Activated CD4-positive, CD25-positive, alpha-beta regulatory T cell treated with anti-CD3 and anti-CD28 coated beads, Interleukin-2, amount 50 U/mL, for 24 hours (primary cell): ENCODE data around the gene PSG1.
"Not testable (repeated sequence)": the region's sequence is repeated elsewhere in the genome, so short reads cannot be mapped to it uniquely, and the experiment has no call there.

Experiments
- ATAC-seq, 2 donors: fragments of 150-1000 bp; cut with Tn5 transposase; one replicate each; pipeline ENCODE4 v1.10.0; 2021; ENCODE audit warnings: mild to moderate bottlenecking in 1 of 2, moderate library complexity in 1 of 2

The PSG1 gene

DNA sequence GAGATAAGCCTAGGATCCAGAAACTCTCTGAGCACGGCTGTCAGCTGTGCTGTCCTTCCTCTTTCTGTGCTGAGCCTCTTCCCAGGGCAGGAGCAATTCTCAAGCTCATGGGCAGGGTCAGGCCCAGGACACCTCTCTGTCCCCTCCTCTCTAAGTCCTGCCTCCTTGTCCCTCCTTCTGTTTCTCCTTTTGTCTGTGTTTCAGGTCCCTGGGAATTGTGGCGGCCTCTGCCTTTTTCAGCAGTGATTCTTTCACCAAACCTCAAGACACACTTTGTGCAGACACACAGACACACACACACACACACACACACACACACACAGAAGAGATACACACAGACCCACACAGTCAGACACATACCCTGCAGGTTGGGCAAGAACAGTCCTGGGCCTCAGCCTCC, at the start of gene PSG1:
PSG1 (minus strand) TSS at position 101 of the 400 bp plus-strand sequence. CDS start 132 bp downstream, outside the sequence.
- no peak for ATAC-seq

DNA sequence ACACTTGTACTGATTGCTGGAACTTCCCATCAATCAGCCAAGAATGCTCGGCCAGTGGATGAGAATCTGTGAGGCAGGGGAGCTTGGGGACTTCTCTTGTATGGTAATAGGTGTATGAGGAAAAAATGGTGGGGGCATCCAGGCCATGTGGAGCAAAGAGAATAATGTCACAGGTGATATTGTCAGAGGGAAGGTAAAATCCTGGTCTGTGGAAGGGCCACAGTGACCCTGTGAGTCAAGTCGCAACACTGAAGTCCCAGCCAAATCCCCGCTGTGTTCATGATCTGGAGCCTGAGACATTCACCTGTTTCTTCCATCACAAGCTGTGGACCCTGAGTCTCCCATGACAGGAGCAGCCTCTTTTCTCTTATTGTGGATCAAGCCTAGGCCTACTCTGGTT, 49.4 kb upstream of the PSG1 start:
- ATAC-seq, result no peak

DNA sequence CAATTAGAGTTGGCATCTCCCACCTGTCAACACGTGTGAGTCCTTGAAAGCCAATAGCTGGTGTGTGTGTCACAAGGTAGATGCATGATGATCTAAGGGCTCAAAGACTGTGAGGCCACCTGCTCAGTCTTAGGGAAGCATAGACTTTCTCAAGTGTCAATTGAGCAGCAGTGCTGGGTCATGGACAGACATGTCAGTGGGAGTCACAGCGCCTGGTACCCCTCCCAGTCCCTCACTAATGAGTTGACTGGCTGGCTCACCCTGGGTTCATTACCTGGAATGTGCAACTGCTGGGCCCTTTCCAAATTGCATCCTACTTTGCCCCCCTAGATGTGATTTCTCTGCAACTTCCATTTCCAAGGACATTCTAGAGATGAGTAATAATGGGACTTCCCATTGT, 47.3 kb upstream of the PSG1 start:
- ATAC-seq, result no peak

DNA sequence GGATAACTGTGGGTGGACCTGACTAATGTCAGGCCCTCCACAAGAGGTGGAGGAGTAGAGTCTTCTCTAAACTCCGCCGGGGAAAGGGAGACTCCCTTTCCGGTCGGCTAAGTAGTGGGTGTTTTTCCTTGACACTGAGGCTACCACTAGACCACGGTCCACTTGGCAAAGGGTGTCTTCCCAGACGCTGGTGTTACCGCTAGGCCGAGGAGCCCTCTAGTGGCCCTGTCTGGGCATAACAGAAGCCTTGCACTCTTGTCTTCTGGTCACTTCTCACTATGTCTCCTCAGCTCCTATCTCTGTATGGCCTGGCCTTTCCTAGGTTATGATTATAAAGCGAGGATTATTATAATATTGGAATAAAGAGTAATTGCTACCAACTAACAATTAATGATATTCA, 43.6 kb upstream of the PSG1 start:
- ATAC-seq, result not testable (repeated sequence)

DNA sequence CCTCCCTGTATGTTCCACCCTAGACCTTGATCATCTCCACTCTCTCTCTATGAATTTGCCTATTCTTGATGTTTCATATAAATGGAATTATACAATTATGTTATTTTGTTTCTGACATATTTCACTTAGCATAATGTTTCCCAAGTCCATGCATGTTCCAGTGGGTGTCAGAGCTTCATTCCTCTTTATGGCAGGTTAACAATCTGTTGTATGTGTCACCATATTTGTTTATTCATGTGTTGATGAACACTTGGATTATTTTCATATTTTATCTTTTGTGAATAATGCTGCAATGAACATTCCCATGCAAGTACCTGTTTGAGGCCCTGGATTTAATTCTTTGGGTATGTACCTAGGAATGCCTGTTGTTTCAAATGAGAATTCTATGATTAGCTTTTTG, 41.5 kb upstream of the PSG1 start:
- not testable (repeated sequence) for ATAC-seq

DNA sequence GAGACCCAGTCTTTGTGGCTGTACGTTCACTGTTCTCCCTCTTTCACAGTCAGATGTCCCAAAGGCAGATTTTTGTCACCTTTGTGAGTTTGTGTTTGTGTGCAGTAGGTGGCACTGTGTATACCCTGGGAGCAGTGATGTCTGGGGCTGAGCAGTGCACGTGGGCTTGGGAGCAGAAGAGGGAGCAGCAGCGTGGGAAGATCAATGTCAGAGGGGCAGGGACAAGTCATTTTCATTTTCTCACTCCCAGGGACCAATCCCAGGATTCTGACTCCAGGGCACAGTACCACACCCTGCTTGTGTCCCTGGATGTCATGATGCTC, 40.2 kb upstream of the PSG1 start:
- ATAC-seq, result no peak

DNA sequence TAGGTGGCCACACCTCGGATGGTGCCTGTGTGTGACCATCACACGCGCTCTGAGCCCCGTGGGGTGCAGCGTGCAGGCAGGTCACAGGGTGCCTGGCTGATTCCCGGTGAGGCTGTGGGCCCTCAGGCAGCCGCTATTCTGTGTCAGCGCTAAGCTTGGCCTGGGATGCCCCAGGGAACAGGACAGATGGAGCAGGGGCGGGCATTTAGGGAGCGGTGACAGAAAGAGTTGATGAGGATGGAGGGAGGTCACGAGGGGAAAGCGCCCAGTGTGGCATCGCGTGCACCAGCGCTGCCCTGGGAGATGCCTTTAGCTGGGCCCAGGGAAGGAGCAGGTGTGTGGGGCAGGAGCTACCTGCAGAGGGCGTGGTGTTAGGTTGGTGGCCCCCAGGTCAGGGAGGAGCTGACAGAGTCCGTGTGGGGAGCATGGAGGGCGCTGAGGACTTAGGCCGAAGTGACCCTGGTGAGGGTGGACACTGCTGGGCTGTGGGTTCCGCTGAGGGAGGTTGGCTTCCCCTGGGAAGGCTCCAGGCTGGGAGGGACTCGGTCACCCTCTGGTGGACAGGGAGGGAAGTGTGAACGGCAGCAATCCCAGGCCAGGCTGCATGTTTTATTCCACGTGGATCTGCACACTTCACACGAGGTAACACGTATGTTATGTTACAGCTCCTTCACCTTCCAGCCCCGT, 39.7 kb upstream of the PSG1 start:
- ATAC-seq, result not testable (repeated sequence)

DNA sequence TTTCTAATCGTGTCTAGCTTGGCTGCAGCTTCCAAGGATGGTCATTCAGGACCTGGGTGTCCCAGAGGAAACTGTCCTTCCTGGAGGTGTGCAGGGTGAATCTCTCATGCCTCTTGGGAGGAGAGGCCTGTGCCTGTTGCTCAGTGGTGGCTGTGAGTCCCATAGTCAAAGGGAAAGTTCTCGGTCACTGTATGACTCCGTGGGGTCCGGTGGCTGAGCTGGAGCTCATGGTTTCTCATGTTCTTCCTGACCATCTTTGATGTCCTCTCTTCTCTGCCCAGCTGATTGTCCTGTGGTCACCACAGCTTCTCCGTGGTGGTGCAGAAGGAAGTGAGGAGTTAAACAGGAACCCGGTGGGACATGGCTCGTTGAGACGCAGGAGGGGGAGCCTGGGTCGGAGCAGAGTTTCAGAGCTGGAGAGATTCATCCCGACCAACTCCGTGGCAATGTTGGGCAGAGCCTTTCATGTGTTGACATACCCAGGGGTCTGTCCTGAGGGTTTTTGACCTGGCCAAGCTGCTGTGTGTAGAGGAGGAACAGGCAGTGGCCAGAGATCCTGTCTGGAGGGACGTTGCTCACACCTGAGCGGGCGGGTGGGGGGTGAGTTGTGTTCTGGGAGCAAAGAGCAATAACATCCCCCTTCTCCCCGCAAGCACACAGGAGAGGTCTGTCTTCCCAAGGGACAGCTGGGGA, 39.0 kb upstream of the PSG1 start:
- ATAC-seq, result not testable (repeated sequence)

DNA sequence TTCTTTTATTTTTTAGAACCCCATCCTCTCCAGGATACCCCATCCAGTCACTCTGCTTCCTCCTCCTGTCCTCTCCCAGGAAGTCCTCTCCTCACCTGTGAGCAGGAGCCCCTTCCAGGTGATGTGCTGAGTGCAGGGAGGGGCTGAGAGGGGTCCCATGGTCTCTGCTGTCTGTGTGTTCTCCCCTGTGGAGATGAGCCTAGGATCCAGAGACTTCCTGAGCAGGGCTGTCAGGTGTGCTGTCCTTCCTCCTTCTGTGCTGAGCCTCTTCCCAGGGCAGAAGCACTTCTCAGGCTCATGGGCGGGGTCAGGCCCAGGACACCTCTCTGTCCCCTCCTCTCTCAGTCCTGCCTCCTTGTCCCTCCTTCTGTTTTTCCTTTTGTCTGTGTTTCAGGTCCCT, 38.1 kb upstream of the PSG1 start, which contains the start of gene PSG6:
PSG6 (minus strand) TSS at position 261 of the 400 bp plus-strand sequence; CDS start at position 159, 102 bp downstream.
- not testable (repeated sequence) for ATAC-seq

DNA sequence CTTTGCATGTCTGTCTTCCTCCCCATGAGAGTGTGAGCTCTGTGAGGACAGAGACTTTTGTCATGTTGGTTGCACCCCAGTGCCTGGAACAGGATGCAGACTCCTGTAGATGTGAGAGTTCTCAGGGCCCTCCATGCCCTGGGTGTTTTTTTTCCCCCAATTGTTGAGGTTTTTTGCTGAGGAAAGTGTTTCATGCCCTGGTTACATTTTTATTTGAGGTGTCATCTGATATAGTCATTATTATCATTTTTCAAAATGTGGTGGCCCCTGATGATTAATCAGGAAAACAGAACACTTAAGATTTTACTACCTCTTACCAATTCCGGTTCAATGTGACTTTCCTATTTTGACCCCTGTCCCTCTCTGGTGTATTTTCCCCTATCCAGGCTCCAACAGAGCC, 37.4 kb upstream of the PSG1 start:
- ATAC-seq, result not testable (repeated sequence)

DNA sequence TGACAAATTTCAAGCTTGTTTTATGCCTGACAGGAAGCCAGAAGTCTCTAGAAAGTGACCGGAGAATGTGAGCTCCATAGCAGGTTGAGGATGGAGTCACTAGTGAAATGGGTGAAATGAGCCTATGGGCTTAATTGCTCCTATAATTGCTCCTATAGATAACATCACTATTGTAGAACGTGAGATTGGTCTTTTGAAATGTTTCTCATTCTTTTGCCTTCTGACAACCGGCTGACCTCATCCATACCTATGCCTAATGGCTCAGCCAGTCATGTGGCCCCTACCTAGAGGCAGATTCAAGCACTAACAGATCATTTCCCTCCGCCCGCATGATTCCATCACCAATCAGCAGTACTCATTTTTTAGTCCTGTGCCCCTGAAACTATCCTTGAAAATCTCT, 34.0 kb upstream of the PSG1 start:
- ATAC-seq, result not testable (repeated sequence)

DNA sequence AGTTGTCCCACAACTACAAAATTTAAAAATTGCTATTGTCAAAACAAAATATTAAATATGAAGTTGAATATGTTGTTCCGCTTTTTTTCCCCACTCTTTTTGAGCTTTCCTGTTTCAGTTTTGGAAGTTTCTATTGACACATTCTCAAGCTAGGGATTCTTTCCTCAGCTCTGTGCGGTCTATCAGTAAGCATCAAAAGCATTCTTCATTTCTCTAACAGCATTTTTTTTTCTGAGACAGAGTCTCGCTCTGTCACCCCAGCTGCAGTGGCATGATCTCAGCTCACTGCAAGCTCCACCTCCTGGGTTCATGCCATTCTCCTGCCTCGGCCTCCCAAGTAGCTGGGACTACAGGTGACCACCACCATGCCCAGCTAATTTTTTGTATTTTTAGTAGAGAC, 33.4 kb upstream of the PSG1 start:
- not testable (repeated sequence) for ATAC-seq

DNA sequence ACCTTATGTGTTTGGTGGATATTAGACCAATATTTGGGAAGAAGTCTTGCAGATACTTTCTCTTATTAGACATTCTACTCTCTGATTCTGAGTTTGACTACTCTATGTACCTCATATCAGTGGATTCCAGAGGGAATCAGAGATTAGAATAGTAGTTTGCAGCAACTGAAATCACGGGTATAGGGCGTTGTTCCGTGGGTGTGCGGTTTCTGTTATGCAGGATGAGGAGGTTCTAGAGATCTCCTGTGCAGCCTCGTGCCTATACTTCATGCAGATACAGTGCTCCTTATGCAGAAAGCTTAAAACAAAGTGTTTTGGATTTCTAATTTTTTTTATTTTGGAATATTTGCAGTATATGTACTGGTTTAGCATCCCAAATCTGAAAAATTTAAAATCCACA, 32.2 kb upstream of the PSG1 start:
- ATAC-seq, result not testable (repeated sequence)

DNA sequence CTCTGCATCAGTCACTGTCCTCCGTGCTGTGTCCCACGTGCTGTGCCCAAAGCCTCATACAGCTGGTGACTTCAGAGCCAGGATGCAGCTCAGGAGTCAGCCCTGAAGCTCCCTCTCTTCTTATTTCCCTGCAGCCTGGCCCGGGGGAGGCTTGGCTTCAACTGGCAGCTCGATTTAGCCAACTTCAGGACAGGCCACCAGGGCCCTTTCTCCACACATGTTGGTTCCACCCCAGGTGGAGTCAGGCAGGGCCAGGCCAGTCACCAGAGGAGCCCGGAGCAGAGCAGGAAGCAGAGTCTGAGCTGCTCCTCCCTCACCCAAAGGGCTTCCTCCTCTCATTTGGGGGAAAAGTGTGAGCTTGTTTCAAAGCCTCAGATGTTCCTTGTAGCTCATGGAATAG, 26.6 kb upstream of the PSG1 start:
- not testable (repeated sequence) for ATAC-seq

DNA sequence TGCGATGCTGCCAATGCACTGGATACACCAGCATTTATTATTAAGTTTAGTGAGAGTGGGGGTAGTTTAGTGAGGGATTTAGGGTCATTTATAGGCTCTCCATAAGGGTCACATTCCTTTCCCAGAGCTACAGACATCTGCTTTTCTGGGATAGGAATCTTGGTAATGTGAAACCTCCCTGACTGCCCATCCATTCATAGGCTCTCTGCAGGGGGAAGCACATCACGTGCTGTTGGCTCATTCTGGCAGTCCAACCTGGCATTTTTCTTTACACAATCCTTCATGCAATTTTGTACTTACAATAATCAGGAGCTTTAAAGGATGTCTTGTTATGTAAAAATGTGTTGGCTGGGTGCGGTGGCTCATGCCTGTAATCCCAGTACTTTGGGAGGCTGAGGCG, 21.0 kb upstream of the PSG1 start:
- not testable (repeated sequence) for ATAC-seq

DNA sequence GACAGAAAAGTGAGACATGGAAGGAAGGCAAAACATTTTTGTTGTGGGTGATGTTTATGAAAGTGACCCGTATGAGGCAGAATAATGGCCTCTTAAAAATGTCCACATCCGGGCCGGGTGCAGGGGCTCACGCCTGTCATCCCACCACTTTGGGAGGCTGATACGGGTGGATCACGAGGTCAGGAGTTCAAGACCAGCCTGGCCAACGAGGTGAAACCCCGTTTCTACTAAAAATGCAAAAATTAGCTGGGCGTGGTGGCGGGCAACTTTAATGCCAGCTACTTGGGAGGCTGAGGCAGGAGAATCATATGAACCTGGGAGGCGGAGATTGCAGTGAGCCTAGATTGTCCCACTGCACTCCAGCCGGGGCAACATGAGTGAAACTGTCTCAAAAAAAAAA, 20.2 kb upstream of the PSG1 start:
- ATAC-seq, result not testable (repeated sequence)

DNA sequence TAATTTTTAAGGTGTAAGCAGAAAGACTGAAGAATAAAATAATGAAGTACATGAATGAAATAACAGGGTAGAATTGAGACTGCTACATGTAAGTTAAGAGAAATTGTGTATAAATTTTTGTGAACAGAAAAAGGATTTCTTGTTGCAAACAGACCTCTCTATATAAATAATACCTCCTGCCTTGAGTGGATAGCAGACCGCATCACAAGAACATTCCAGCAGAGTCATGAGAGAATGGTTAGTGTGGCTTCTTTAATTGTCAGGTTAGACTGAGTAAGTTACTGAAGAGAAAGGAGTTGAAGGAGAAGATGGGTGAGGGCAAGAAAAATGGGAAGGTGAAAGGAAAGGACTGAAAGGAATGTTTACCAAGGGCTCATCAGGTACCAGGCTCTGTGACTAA, 19.6 kb upstream of the PSG1 start:
- not testable (repeated sequence) for ATAC-seq

DNA sequence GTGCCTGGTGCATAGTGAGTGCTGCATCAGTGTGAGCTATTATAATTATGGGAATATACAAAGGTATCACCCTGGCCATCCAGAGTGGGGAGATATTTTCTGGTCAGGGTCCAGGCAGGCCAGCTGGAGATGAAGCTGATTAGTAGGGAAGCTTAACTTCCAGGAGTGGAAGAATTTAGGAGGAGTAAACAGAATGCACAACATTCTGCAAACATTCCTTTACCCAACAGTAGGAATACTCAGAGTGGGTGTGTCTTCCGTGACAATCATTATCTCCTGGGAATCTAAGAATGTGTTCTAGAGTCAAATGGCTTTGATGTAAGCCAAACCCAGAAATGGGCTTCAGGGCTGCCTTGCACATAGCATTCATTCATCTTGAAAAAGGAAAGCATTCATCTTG, 19.1 kb upstream of the PSG1 start:
- ATAC-seq, result not testable (repeated sequence)

DNA sequence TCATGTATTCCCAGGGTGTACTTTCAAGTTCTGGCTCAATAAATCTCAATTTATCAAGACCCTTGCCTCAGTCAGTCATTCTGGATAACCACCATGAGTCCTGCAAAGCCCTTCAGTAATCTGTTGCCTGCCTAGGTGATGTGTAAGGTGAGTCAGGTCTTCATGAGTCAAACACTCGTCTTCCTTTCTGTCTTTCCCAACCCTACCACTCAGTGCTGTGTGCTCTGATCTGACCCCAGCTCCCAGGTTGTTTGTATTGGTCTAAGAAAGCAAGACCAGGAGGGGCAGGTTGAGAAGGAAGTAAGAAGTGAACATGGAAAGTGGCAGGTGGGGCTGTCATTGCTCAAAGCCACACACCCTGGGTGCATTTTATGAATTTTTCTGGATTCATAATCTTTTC, 18.2 kb upstream of the PSG1 start:
- not testable (repeated sequence) for ATAC-seq

DNA sequence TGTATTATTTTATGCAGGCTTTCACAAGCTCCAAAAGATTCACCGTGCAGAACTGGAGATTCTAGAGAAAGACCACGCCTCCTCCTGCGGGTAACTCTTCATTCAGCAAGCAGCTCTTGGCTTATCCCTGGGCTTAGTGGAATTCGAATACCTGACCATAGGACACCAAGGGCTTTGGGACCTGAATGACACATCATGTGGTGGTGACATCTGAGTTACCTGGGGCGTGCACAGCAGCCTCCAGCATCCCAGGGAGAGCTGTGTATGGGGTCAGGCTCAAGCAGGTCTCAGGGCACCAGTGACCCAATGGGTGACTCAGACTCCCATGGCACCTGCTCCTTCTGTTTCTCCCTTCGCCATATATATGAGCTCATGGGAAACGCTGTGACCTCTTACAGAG, 10.9 kb upstream of the PSG1 start:
- not testable (repeated sequence) for ATAC-seq

DNA sequence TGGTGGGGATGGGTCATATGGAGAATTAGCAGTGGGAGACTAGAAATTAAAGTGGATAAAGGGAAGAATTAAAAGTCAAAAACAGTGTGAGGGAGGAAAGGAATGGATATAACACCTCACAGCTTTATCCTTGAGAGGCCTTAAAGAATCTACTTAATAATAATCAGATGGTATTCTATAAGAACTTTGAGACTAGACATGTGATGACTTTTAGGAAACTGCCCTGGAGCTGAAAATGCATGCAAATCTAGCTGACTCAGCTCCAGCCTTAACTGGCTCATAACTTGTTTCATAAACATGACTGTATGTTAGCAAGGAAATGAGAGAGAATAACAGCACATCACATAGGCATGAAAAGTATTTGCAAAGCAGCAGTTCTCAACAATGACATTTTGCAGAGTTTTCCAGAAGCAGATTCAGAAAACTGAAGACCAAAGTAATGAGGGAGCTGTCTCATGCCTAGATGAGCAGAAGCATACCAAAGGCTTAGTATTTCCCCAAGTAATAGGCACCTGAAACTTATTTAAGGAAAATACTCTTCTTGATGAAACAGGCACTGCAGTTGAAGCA, 8.4 kb upstream of the PSG1 start:
- not testable (repeated sequence) for ATAC-seq

DNA sequence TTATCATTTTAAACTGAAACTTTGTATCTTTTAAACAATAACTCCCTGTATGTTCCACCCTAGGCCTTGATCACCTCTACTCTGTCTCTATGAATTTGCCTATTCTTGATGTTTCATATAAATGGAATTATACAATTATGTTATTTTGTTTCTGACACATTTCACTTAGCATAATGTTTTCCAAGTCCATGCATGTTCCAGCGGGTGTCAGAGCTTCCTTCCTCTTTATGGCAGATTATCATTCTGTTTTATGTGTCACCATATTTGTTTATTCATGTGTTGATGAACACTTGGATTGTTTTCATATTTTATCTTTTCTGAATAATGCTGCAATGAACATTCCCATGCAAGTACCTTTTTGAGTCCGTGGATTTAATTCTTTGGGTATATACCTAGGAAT, 3.2 kb upstream of the PSG1 start:
- not testable (repeated sequence) for ATAC-seq

DNA sequence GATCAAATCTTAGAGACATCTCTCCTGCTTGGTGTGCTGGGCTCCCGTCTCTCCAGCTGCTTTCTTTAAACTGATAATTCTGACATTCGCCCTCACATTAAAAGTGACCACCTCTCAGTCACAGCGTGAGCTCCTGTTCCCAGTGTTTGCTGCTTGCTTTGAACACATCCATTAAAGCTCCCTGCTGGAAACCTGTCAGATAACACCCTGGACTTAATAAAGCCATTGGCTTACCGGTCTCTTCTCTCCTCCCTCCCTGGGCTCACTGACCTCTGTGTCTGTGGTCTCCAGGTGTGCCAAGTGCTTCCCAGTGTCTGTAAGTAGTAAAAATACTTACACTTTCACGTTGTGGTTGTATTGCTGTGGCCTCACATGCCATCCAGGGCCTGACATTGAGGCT, 2.5 kb upstream of the PSG1 start:
- not testable (repeated sequence) for ATAC-seq

DNA sequence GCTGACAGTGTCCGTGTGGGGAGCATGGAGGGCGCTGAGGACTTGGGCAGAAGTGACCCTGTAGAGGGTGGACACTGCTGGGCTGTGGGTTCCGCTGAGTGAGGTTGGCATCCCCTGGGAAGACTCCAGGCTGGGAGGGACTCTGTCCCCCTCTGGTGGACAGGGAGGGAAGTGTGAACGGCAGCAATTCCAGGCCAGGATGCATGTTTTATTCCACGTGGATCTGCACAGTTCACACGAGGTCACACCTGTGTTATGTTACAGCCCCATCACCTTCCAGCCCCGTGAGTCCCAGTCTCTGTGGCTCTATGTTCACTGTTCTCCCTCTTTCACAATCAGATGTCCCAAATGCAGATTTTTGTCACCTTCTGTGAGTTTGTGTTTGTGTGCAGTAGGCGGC, 1.8 kb upstream of the PSG1 start:
- ATAC-seq, result not testable (repeated sequence)
